WTC11 (cell line): ENCODE measurements around the gene RFWD3.

Source experiments
- CREM ChIP-seq: sonication (generic); formaldehyde crosslinking; IDR thresholded peaks from 2 replicates; pipeline ENCODE4 v1.8.1; 2022; ENCODE audit warnings: mild to moderate bottlenecking, missing genetic modification reagents, moderate library complexity
- CTCF ChIP-seq: fragments of 200-600 bp; IDR thresholded peaks from 2 replicates; pipeline ENCODE4 v1.8.0; 2022; ENCODE audit warnings: antibody characterized with exemption
- ELF4 ChIP-seq: sonication (generic); formaldehyde crosslinking; IDR thresholded peaks from 2 replicates; pipeline ENCODE4 v1.8.1; 2022; ENCODE audit warnings: low read depth, mild to moderate bottlenecking, moderate library complexity, missing genetic modification reagents
- ETV6 ChIP-seq: sonication (generic); formaldehyde crosslinking; IDR thresholded peaks from 2 replicates; pipeline ENCODE4 v1.8.1; 2022; ENCODE audit warnings: mild to moderate bottlenecking, missing genetic modification reagents
- NFYB ChIP-seq: sonication (generic); formaldehyde crosslinking; conservative IDR thresholded peaks from 2 replicates; pipeline ENCODE4 v1.8.0; 2022; ENCODE audit warnings: low read depth, missing genetic modification reagents
- SP1 ChIP-seq: sonication (generic); formaldehyde crosslinking; conservative IDR thresholded peaks from 2 replicates; pipeline ENCODE4 v1.8.1; 2022; ENCODE audit warnings: missing genetic modification reagents
- USF1 ChIP-seq: sonication (generic); formaldehyde crosslinking; IDR thresholded peaks from 2 replicates; pipeline ENCODE4 v1.8.0; 2022; ENCODE audit warnings: mild to moderate bottlenecking, missing genetic modification reagents
- USF2 ChIP-seq: sonication (generic); formaldehyde crosslinking; IDR thresholded peaks from 2 replicates; pipeline ENCODE4 v1.8.1; 2023; ENCODE audit warnings: mild to moderate bottlenecking, missing genetic modification reagents, moderate library complexity
- ZBTB43 ChIP-seq: sonication (generic); formaldehyde crosslinking; IDR thresholded peaks from 2 replicates; pipeline ENCODE4 v1.8.1; 2023; ENCODE audit warnings: mild to moderate bottlenecking, missing genetic modification reagents
- ZNF512 ChIP-seq: sonication (generic); formaldehyde crosslinking; IDR thresholded peaks from 2 replicates; pipeline ENCODE4 v1.8.1; 2022; ENCODE audit warnings: missing genetic modification reagents, borderline replicate concordance

GRCh38 chr16:74622005-74622404, 44.7 kb downstream of the RFWD3 start:
- TF ChIP-seq ZNF512 (CRISPR knock-in tag) (no peak), NFYB (CRISPR knock-in tag) (no peak), SP1 (no peak), CTCF (no peak), USF2 (CRISPR knock-in tag) (no peak), ZBTB43 (CRISPR knock-in tag) (no peak), ELF4 (CRISPR knock-in tag) (no peak), CREM (CRISPR knock-in tag) (no peak), ETV6 (CRISPR knock-in tag) (no peak), USF1 (no peak)
